AG09319 (cell line): ENCODE data around the gene COL19A1.

Experiments used
- DNase-seq: peaks from one replicate; pipeline ENCODE4 v3.0.0-alpha.2; 2010; ENCODE audit warnings: low read depth; ENCODE audit errors: extremely low read depth
- TF ChIP-seq, protein P1 (sequence below): IDR thresholded peaks from 2 replicates; pipeline ENCODE4 v1.5.1; 2011; ENCODE audit warnings: low read depth, mild to moderate bottlenecking, inconsistent platforms, low read length, moderate library complexity

Gene COL19A1

DNA sequence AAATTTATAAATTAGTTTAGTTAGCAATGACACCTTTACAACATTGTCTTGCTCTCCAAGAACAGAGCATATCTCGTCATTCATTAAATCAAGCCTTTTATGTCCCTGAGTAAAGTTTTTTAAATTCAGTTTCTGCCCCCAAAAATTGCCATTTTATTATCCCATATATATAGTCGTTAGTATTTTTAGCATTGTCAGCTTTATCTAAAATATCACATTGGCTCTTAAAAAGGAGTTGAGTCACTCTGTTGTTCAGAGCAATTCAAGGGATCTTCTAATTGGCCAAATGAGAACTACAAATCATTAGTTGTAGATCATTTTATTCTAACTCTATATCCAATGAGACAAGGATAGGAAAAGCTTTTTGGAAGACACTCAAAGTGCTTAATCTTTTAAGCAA is 309.4 kb downstream of the COL19A1 start:
- no peak for DNase-seq
- TF ChIP-seq, protein P1, sequence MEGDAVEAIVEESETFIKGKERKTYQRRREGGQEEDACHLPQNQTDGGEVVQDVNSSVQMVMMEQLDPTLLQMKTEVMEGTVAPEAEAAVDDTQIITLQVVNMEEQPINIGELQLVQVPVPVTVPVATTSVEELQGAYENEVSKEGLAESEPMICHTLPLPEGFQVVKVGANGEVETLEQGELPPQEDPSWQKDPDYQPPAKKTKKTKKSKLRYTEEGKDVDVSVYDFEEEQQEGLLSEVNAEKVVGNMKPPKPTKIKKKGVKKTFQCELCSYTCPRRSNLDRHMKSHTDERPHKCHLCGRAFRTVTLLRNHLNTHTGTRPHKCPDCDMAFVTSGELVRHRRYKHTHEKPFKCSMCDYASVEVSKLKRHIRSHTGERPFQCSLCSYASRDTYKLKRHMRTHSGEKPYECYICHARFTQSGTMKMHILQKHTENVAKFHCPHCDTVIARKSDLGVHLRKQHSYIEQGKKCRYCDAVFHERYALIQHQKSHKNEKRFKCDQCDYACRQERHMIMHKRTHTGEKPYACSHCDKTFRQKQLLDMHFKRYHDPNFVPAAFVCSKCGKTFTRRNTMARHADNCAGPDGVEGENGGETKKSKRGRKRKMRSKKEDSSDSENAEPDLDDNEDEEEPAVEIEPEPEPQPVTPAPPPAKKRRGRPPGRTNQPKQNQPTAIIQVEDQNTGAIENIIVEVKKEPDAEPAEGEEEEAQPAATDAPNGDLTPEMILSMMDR: no peak

DNA sequence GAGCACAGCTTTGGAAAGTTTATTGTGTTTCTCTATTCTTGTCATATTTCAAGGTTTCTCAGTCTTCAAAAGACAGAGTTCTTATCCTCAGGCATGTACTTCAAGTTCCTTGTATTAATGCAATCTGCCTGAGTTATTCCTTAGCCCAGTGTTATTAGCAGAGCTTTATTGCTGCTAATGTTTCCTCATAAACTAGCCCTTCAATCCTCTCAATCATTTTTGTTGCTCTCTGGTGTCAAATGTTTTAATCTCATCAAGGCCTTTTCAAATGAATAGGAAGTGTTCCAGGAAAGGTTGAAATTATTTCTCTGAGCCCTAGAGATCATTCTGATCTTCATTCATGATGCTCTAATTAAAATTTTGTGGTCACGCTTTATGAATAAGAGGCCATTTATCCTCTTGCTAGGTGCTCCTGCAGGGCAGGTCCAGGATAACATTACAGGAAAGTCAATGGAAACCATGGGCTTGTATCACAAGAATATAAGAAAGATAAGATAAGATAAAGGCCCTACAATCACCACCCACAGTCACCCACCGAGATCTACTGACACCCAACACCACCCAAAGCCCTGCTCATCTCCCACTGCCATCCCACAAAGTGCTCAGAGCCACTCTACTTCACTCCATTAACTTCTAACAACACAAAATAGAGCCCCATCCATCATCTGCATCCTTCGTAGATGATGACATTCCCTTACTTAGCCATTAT is 310.6 kb downstream of the COL19A1 start:
- TF ChIP-seq, protein P1: no peak
- DNase-seq: no peak

DNA sequence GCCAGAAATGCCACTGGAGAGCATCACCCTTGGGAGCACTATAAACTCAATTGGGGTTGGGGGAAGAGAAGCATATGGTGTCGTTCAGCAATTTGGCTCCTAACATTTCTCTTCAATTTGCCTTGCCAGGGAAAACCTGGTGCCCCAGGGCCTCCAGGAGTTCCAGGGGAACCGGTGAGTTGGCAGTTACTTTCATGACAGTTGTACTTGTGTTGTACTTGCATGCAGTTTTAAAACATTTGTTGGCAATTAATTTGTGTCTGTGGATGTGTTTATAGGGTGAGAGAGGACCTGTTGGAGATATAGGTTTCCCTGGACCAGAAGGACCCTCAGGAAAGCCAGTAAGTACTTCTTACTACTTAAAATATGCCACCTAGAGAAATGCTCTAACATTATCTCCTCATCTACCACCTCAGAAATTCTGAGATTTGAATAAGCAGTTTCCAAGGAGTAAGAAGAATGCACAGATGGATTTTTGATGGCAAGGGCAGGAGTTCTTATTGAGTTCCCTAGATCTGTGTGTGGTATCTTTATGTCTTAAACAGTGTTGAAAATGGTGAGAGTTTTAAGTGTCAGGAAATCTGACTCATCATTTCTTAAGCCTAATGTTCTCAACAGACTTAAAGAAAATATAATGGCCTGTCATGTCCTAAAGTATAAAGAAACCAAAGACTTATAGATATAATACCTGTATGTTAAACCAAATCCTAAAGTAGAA is 314.0 kb downstream of the COL19A1 start:
- DNase-seq: no peak
- TF ChIP-seq, protein P1: no peak

DNA sequence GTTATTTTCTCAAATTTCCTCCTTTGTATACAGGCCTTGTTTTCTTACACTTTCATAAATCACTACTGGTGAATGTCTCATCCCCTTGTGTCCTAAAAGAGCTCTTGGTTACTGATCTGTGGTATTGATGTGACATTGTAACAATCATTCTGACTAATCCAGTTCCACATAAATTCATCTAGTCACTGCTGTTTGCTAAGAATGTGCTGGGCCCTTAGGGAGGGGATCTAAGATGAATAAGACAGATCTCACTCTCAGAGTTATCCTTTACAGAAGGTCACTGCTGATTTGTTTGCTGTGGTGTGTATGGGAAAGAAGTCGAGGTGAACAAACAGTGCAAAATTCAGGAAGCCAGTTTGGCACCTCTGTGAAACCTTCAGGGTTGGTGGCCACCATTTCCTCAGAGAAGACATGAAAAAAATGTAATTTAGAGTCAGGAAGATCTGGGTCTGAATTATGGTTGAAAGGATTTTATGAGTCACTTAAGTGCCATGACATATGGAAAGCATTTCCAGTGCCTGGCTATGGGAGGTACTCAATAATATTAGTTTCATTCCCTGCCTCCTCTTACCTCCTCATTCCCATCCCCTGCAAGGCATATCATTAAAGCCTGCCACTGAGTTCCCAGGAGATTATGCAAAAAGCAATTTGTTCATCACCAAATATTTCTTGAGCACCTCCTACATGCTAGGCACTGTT is 314.7 kb downstream of the COL19A1 start:
- TF ChIP-seq, protein P1: no peak
- no peak for DNase-seq

DNA sequence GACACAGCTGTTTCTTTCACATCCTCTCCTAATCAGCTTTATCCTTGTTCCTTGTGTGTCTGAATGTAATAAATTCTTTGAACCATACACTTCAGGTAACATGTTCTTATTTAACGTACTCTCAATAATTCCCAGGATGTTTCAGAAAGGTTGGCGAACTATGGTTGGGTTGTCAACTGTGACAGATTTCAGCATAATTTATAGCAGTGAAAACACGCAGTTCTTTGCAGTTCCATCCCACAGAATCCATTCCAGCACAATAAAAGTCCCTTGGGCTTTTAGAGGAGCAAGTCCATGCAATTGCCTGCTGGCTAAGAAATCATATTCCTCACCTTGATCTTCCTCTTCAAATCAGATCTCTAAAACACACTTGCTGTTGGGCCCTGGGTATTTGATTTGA is 317.2 kb downstream of the COL19A1 start:
- DNase-seq: no peak
- TF ChIP-seq, protein P1: no peak

DNA sequence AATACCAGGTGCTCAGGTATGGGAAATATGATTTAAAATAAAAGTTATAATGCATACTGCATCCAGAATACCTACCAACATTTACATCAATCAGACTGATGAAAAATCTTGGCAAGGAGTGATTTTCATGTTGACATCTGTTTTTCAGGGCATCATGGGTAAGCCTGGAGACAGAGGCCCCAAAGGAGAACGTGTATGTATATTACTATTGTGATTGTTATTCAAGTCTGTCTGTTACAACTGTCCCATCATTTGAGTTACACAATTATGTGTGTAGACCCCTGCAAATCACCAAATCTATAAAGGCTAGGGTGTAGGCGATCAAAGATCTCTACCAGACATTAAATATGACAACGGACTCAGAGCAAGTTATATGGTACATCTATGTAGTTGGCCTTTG is 318.4 kb downstream of the COL19A1 start:
- TF ChIP-seq, protein P1: no peak
- no peak for DNase-seq

DNA sequence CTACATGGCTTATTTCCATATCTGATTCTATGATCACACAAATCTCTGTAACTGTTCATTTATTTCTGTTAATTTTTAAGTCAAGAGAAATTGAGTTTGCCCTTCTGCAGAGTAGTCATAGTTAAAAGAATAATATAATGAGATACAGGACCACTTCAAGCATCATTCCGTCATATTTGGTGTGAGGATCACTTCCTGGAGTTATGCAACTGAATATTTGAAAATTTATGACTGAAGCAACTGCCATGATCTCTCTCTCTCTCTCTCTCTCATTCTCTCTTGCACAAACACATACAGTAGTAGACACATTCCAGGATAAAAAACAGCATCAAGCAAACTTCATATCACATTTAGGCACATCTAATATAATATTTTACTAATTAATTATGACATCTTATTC is 320.1 kb downstream of the COL19A1 start:
- TF ChIP-seq, protein P1: no peak
- no peak for DNase-seq
